SU-DHL-6 (cell line): ENCODE measurements around the gene KAZN.

ENCODE experiments used
- H2AFZ ChIP-seq: fragments of 200-600 bp; sonication (generic); 2 replicates; pipeline ENCODE4 v1.6.1; 2014; ENCODE audit warnings: low read depth, mild to moderate bottlenecking, moderate library complexity, mixed read lengths, antibody characterized with exemption, low read length; ENCODE audit not compliant: severe bottlenecking
- H3F3A ChIP-seq: fragments of 200-600 bp; shearing (Covaris generic); 2 replicates; pipeline ENCODE4 v1.6.0; 2016; ENCODE audit warnings: antibody characterized with exemption, mild to moderate bottlenecking; ENCODE audit not compliant: insufficient read depth
- H3K27ac ChIP-seq: fragments of 200-600 bp; sonication (generic); 2 replicates; pipeline ENCODE4 v1.5.1; 2016; ENCODE audit warnings: low read depth, mild to moderate bottlenecking, low read length, moderate library complexity, mixed read lengths
- H3K27me3 ChIP-seq: fragments of 200-600 bp; sonication (generic), shearing (Covaris generic); 2 replicates; pipeline ENCODE4 v1.6.0; 2014; ENCODE audit warnings: mild to moderate bottlenecking, low read length
- H3K36me3 ChIP-seq: fragments of 200-600 bp; sonication (generic); 2 replicates; pipeline ENCODE4 v1.6.1; 2014; ENCODE audit warnings: mild to moderate bottlenecking, low read length, mixed read lengths
- H3K4me2 ChIP-seq: fragments of 300-600, 200-600 bp; shearing (Covaris generic), sonication (generic); 2 replicates; pipeline ENCODE4 v1.6.0; 2014; ENCODE audit warnings: low read length, low read depth, mild to moderate bottlenecking; ENCODE audit not compliant: poor library complexity, severe bottlenecking
- H3K4me3 ChIP-seq: fragments of 200-600 bp; sonication (generic); 2 replicates; pipeline ENCODE4 v1.5.1; 2014; ENCODE audit warnings: antibody characterized with exemption, low read length, mild to moderate bottlenecking, mixed read lengths; ENCODE audit not compliant: insufficient read depth, poor library complexity, severe bottlenecking
- H3K79me2 ChIP-seq: fragments of 200-600 bp; sonication (generic); 2 replicates; pipeline ENCODE4 v1.6.1; 2014; ENCODE audit warnings: mild to moderate bottlenecking, low read length, moderate library complexity; ENCODE audit not compliant: insufficient read depth
- H3K9ac ChIP-seq: fragments of 200-600 bp; sonication (generic); 2 replicates; pipeline ENCODE4 v1.7.0; 2014; ENCODE audit warnings: mild to moderate bottlenecking, low read length
- H3K9me2 ChIP-seq: fragments of 200-600 bp; sonication (generic); replicated peaks from 2 replicates; pipeline ENCODE4 v1.6.1; 2014; ENCODE audit warnings: low read length; ENCODE audit not compliant: insufficient read depth
- H3K9me3 ChIP-seq: fragments of 200-600 bp; sonication (generic); 2 replicates; pipeline ENCODE4 v1.6.1; 2014; ENCODE audit warnings: low read length, mixed read lengths; ENCODE audit not compliant: insufficient read depth
- H4K20me1 ChIP-seq: fragments of 200-600 bp; sonication (generic); 2 replicates; pipeline ENCODE4 v1.6.1; 2014; ENCODE audit warnings: low read depth, mild to moderate bottlenecking, antibody characterized with exemption, low read length, moderate library complexity, mixed read lengths
- CTCF ChIP-seq: fragments of 200-600 bp; sonication (generic); IDR thresholded peaks from one replicate; pipeline ENCODE4 v1.5.1; 2017; ENCODE audit warnings: antibody characterized with exemption, mild to moderate bottlenecking, low read length, moderate library complexity; ENCODE audit not compliant: insufficient read depth, poor library complexity, severe bottlenecking
- EZH2phosphoT487 ChIP-seq: fragments of 200-600 bp; sonication (generic), shearing (Covaris generic); conservative IDR thresholded peaks from 2 replicates; pipeline ENCODE4 v1.6.1; 2018; ENCODE audit warnings: mild to moderate bottlenecking, antibody characterized with exemption, low read length, moderate library complexity, mixed read lengths

KAZN gene

GRCh38 chr1:14786681-14787080 is 188.2 kb downstream of the KAZN start:
- Histone ChIP-seq H3K4me3 (no peak overlapping the region), H3K9me2 (no peaks in the 10 kb centered on the region), H3K27me3 (no peaks in the 10 kb centered on the region), H3K36me3 (no peaks in the 10 kb centered on the region), H2AFZ (no peak overlapping the region), H4K20me1 (no peaks in the 10 kb centered on the region), H3K9me3 (no peaks in the 10 kb centered on the region), H3K27ac (no peak overlapping the region), H3F3A (no peaks in the 10 kb centered on the region), H3K79me2 (no peaks in the 10 kb centered on the region), H3K9ac (no peak overlapping the region), H3K4me2 (no peak overlapping the region)
- TF ChIP-seq CTCF: no peak
- no peak for TF ChIP-seq EZH2phosphoT487

GRCh38 chr1:14787604-14788003 is 189.1 kb downstream of the KAZN start:
- H3K36me3 ChIP-seq: no peaks in the 10 kb centered on the region

GRCh38 chr1:14788080-14788479 is 189.6 kb downstream of the KAZN start:
- Histone ChIP-seq H3K4me2 (no peak overlapping the region), H3K9me3 (no peaks in the 10 kb centered on the region), H4K20me1 (no peaks in the 10 kb centered on the region), H3K4me3 (no peak overlapping the region), H3K79me2 (no peaks in the 10 kb centered on the region), H3K9ac (no peak overlapping the region), H3K36me3 (no peaks in the 10 kb centered on the region), H3K9me2 (no peaks in the 10 kb centered on the region), H2AFZ (no peak overlapping the region), H3K27ac (no peak overlapping the region), H3K27me3 (no peaks in the 10 kb centered on the region), H3F3A (no peaks in the 10 kb centered on the region)
- TF ChIP-seq CTCF (no peak), EZH2phosphoT487 (no peak)

More at GRCh38 chr1:14787604-14788003, 189.1 kb downstream of the KAZN start:
- H3K79me2 ChIP-seq: no peaks in the 10 kb centered on the region
- no peak overlapping the region for H2AFZ ChIP-seq
- no peaks in the 10 kb centered on the region for H4K20me1 ChIP-seq
- H3K27ac ChIP-seq: no peak overlapping the region
- TF ChIP-seq CTCF: no peak
- no peak for TF ChIP-seq EZH2phosphoT487
- H3K27me3 ChIP-seq: no peaks in the 10 kb centered on the region
- H3F3A ChIP-seq: no peaks in the 10 kb centered on the region
- H3K9me2 ChIP-seq: no peaks in the 10 kb centered on the region
- H3K4me2 ChIP-seq: no peak overlapping the region
- no peak overlapping the region for H3K4me3 ChIP-seq
- H3K9me3 ChIP-seq: no peaks in the 10 kb centered on the region
- no peak overlapping the region for H3K9ac ChIP-seq
